ENCODE measurements around the gene SPEN. TPM values are rescaled to one million over a fixed set of nuclear protein-coding genes. Genes with fewer than 3 reads are reported as not detected.

Gene SPEN
- total RNA-seq, 1 donor from 2014 or later, result 39.4 TPM

- H3K27ac Mint-ChIP-seq (ENCODE audit: unreplicated experiment), result peak overlapping the region; percentile 76
- peaks cover 5% of the 10 kb centered on the region for H3K36me3 Mint-ChIP-seq (ENCODE audit: low read depth)
- H3K9me3 Mint-ChIP-seq (ENCODE audit: low read depth), result no peaks in the 10 kb centered on the region
- no peak for TF ChIP-seq CTCF (IDR thresholded peaks at IDR 0.05)
- DNase-seq (ENCODE audit: low spot score), result no peak
- no peaks in the 10 kb centered on the region for H3K27me3 Mint-ChIP-seq (ENCODE audit: low read depth)
- no peak overlapping the region for H3K4me3 Mint-ChIP-seq (ENCODE audit: unreplicated experiment)
- peaks cover 38% of the 10 kb centered on the region for H3K4me1 Mint-ChIP-seq (ENCODE audit: low read depth)
These were observed 118.8 kb downstream of the SPEN start for GRCh38 chr1:15966081-15966955.

GRCh38 chr1:15966956-15967344 lies 119.4 kb downstream of the SPEN start:
- Mint-ChIP-seq H3K36me3 (ENCODE audit: low read depth) (peaks cover 5% of the 10 kb centered on the region), H3K4me3 (ENCODE audit: unreplicated experiment) (no peak overlapping the region), H3K27me3 (ENCODE audit: low read depth) (no peaks in the 10 kb centered on the region), H3K4me1 (ENCODE audit: low read depth) (peaks cover 38% of the 10 kb centered on the region), H3K27ac (ENCODE audit: unreplicated experiment) (no peak overlapping the region), H3K9me3 (ENCODE audit: low read depth) (no peaks in the 10 kb centered on the region)
- DNase-seq (ENCODE audit: low spot score), result no peak
- no peak for TF ChIP-seq CTCF (IDR thresholded peaks at IDR 0.05)

GRCh38 chr1:15968172-15968571 lies 120.7 kb downstream of the SPEN start:
- no peak for TF ChIP-seq CTCF (IDR thresholded peaks at IDR 0.05)
- no peaks in the 10 kb centered on the region for H3K27me3 Mint-ChIP-seq (ENCODE audit: low read depth)
- peaks cover 35% of the 10 kb centered on the region for H3K4me1 Mint-ChIP-seq (ENCODE audit: low read depth)
- no peak overlapping the region for H3K27ac Mint-ChIP-seq (ENCODE audit: unreplicated experiment)
- peaks cover 13% of the 10 kb centered on the region for H3K36me3 Mint-ChIP-seq (ENCODE audit: low read depth)
- H3K9me3 Mint-ChIP-seq (ENCODE audit: low read depth), result no peaks in the 10 kb centered on the region
- DNase-seq (ENCODE audit: low spot score), result no peak
- no peak overlapping the region for H3K4me3 Mint-ChIP-seq (ENCODE audit: unreplicated experiment)

- H3K9me3 Mint-ChIP-seq (ENCODE audit: low read depth), result no peaks in the 10 kb centered on the region
- TF ChIP-seq CTCF (IDR thresholded peaks at IDR 0.05), result no peak
- no peaks in the 10 kb centered on the region for H3K27me3 Mint-ChIP-seq (ENCODE audit: low read depth)
- no peak overlapping the region for H3K27ac Mint-ChIP-seq (ENCODE audit: unreplicated experiment)
- DNase-seq (ENCODE audit: low spot score), result no peak
- peaks cover 13% of the 10 kb centered on the region for H3K36me3 Mint-ChIP-seq (ENCODE audit: low read depth)
- no peak overlapping the region for H3K4me3 Mint-ChIP-seq (ENCODE audit: unreplicated experiment)
- H3K4me1 Mint-ChIP-seq (ENCODE audit: low read depth), result peaks cover 32% of the 10 kb centered on the region
These were observed 121.9 kb downstream of the SPEN start for GRCh38 chr1:15969321-15969880.

GRCh38 chr1:15970911-15971310 lies 123.4 kb downstream of the SPEN start:
- H3K27ac Mint-ChIP-seq (ENCODE audit: unreplicated experiment), result no peak overlapping the region
- H3K36me3 Mint-ChIP-seq (ENCODE audit: low read depth), result peaks cover 13% of the 10 kb centered on the region
- H3K9me3 Mint-ChIP-seq (ENCODE audit: low read depth), result no peaks in the 10 kb centered on the region
- no peak for TF ChIP-seq CTCF (IDR thresholded peaks at IDR 0.05)
- H3K4me1 Mint-ChIP-seq (ENCODE audit: low read depth), result peaks cover 30% of the 10 kb centered on the region
- DNase-seq (ENCODE audit: low spot score), result no peak
- no peak overlapping the region for H3K4me3 Mint-ChIP-seq (ENCODE audit: unreplicated experiment)
- no peaks in the 10 kb centered on the region for H3K27me3 Mint-ChIP-seq (ENCODE audit: low read depth)

All from chondrocyte (in vitro differentiated cells).